Suprapubic skin (tissue), 4 donors: Measurements from ENCODE around the gene SRRM2.

Experiments used
- CTCF ChIP-seq, 2 donors: fragments of 200-600 bp in 1 of 2; fragments of 450-650 bp in 1 of 2; sonication (generic) in 1 of 2; IDR thresholded peaks; one replicate each; pipeline ENCODE4 v1.5.1; 2016 to 2019; ENCODE audit warnings: antibody characterized with exemption in 2 of 2, mild to moderate bottlenecking in 1 of 2, moderate library complexity in 1 of 2
- EP300 ChIP-seq: sonication (generic); formaldehyde crosslinking; IDR thresholded peaks from one replicate; pipeline ENCODE4 v1.6.1; 2017; ENCODE audit warnings: antibody characterized with exemption
- POLR2A ChIP-seq, 2 donors: fragments of 450-650 bp; IDR thresholded peaks; one replicate each; pipeline ENCODE4 v1.6.1; 2017; ENCODE audit warnings: antibody characterized with exemption in 2 of 2, mild to moderate bottlenecking in 2 of 2, moderate library complexity in 2 of 2
- POLR2AphosphoS5 ChIP-seq, 3 donors: sonication (generic); formaldehyde crosslinking; IDR thresholded peaks; one replicate each; pipeline ENCODE4 v1.6.1; 2017; ENCODE audit warnings: antibody characterized with exemption in 3 of 3

GRCh38 chr16:2755158-2755557 is 2.7 kb downstream of the SRRM2 start:
- TF ChIP-seq POLR2A (IDR thresholded peaks at IDR 0.05) = no peak
- no peak for TF ChIP-seq CTCF (IDR thresholded peaks at IDR 0.05)
- TF ChIP-seq EP300 = no peak
- TF ChIP-seq POLR2AphosphoS5 (IDR thresholded peaks at IDR 0.05) = no peak
